Body of pancreas (tissue), 4 donors: Measurements from ENCODE around the gene YIF1B. TPM values are rescaled to one million over a fixed set of nuclear protein-coding genes. Genes with fewer than 3 reads are reported as not detected.
"Not testable (repeated sequence)": the region's sequence is repeated elsewhere in the genome, so short reads cannot be mapped to it uniquely, and the experiment has no call there.

Experiments used
- ATAC-seq: fragments of 150-250 bp; one replicate; pipeline ENCODE4 v1.9.1; 2016
- DNase-seq, 4 donors: peaks; one replicate each; pipeline ENCODE4 v3.0.0-alpha.2; 2019
- H3K27ac ChIP-seq, 4 donors: fragments of 200-600 bp; sonication (generic); 1 replicate in 3 of 4; 2 replicates in 1 of 4; pipeline versions ENCODE4 v1.5.1 to v1.6.1; 2016 to 2019; ENCODE audit warnings: mild to moderate bottlenecking in 1 of 4, mixed read lengths in 1 of 4, moderate library complexity in 1 of 4
- H3K27me3 ChIP-seq, 2 donors: fragments of 200-600 bp; sonication (generic); one replicate each; pipeline ENCODE4 v1.6.0; 2016; ENCODE audit warnings: mild to moderate bottlenecking in 1 of 2
- H3K36me3 ChIP-seq, 2 donors: fragments of 200-600 bp; sonication (generic); replicated peaks in 1 of 2; 2 replicates each; pipeline ENCODE4 v1.5.1; 2016; ENCODE audit warnings: low read depth in 2 of 2; ENCODE audit not compliant: insufficient read depth in 1 of 2
- H3K4me1 ChIP-seq: fragments of 200-600 bp; sonication (generic); one replicate; pipeline ENCODE4 v1.6.0; 2016
- H3K4me3 ChIP-seq, 2 donors: fragments of 200-600 bp; sonication (generic); 1 replicate in 1 of 2; 2 replicates in 1 of 2; pipeline ENCODE4 v1.5.1; 2016 to 2019
- H3K9me3 ChIP-seq, 3 donors: fragments of 200-600 bp; sonication (generic); 1 replicate in 2 of 3; 2 replicates in 1 of 3; pipeline ENCODE4 v1.5.1; 2016
- CTCF ChIP-seq, 7 experiments: fragments of 450-650 bp in 4 of 7; fragments of 200-600 bp in 3 of 7; sonication (generic) in 3 of 7; IDR thresholded peaks; one replicate each; pipeline ENCODE4 v1.5.1; 2016 to 2019; ENCODE audit warnings: antibody characterized with exemption in 7 of 7
- POLR2A ChIP-seq, 3 donors: fragments of 450-650 bp; IDR thresholded peaks; one replicate each; pipeline ENCODE4 v1.6.1; 2016; ENCODE audit warnings: antibody characterized with exemption in 3 of 3, mild to moderate bottlenecking in 2 of 3
- WGBS, 2 donors: methylation state at CpG; one replicate each; pipeline ENCODE4 v1.1.5; 2017; 5-methylcytosine and 5-hydroxymethylcytosine counted together
- intact Hi-C: fragments of 100-400 bp; cut with DNase I; formaldehyde crosslinking; loops from one replicate; pipeline ENCODE4 v1.15.1; 2023
- total RNA-seq, 2 donors: library from RNA; depleted of rRNA; stranded (reverse); fragments of >200 nt; gene quantifications; one replicate each; pipeline ENCODE4 v1.1.0, GENCODE V29; 2016

YIF1B gene
- total RNA-seq, 2 donors from 2014 or later, result 8.2 to 22.3 TPM

GRCh38 chr19:38346837-38347236, 31.1 kb upstream of the YIF1B start:
- no peak for ATAC-seq
- no peaks in the 10 kb centered on the region for H3K36me3 ChIP-seq
- no peaks in the 10 kb centered on the region for H3K9me3 ChIP-seq
- H3K4me3 ChIP-seq, result no peak overlapping the region
- no peaks in the 10 kb centered on the region for H3K4me1 ChIP-seq
- H3K27me3 ChIP-seq, result no peaks in the 10 kb centered on the region
- intact Hi-C loops, result no loop called here
- TF ChIP-seq CTCF (IDR thresholded peaks at IDR 0.05), result no peak
- no peak for TF ChIP-seq POLR2A (IDR thresholded peaks at IDR 0.05)
- no peak overlapping the region for H3K27ac ChIP-seq
- WGBS, 2 donors, result 78% methylated on average over 4 of the region's 4 CpGs
- DNase-seq, result no peak

- Histone ChIP-seq H3K4me3 (no peak overlapping the region), H3K36me3 (no peaks in the 10 kb centered on the region), H3K9me3 (no peaks in the 10 kb centered on the region), H3K27ac (no peak overlapping the region), H3K4me1 (peaks cover 11% of the 10 kb centered on the region), H3K27me3 (no peaks in the 10 kb centered on the region)
- no peak for TF ChIP-seq POLR2A (IDR thresholded peaks at IDR 0.05)
- TF ChIP-seq CTCF (IDR thresholded peaks at IDR 0.05), result no peak
- 92 to 93% methylated on average over 2 of the region's 2 CpGs for WGBS, 2 donors
- DNase-seq (no peak), ATAC-seq (no peak)
- intact Hi-C loops, result no loop called here
Observed at GRCh38 chr19:38340927-38341326, 25.2 kb upstream of the YIF1B start.

GRCh38 chr19:38339011-38339410, 23.3 kb upstream of the YIF1B start:
- not testable (repeated sequence) for H3K36me3 ChIP-seq, ATAC-seq, H3K27me3 ChIP-seq, H3K4me3 ChIP-seq, DNase-seq, H3K27ac ChIP-seq, H3K9me3 ChIP-seq
- WGBS, 2 donors, result 48 to 74% methylated on average over 2 to 4 of the region's 4 CpGs
- intact Hi-C loops, result loop anchor here (5.0 kb wide), 1 partner anchor 33 kb away; the partner anchor contains the start of gene PSMD8
- H3K4me1 ChIP-seq, result peaks cover 11% of the 10 kb centered on the region

GRCh38 chr19:38337360-38337653, 21.6 kb upstream of the YIF1B start:
- intact Hi-C loops, result loop anchor here (5.0 kb wide), 1 partner anchor 35 kb away; the partner anchor contains the start of gene PSMD8
- 46 to 56% methylated on average over 7 to 10 of the region's 10 CpGs for WGBS, 2 donors

GRCh38 chr19:38336638-38337359, 21.1 kb upstream of the YIF1B start:
- WGBS, 2 donors, result 1 to 2% methylated on average over 38 to 41 of the region's 41 CpGs
- intact Hi-C loops, result loop anchor here (5.0 kb wide), 1 partner anchor 36 kb away; the partner anchor contains the start of gene PSMD8

More at GRCh38 chr19:38337360-38337653, 21.6 kb upstream of the YIF1B start:
- H3K27ac ChIP-seq, result peak overlapping the region; percentile 68 to 93 (median 90)
- H3K4me3 ChIP-seq, result no peak overlapping the region
- TF ChIP-seq CTCF (IDR thresholded peaks at IDR 0.05) (no peak), POLR2A (IDR thresholded peaks at IDR 0.05) (no peak)
- H3K4me1 ChIP-seq, result peaks cover 11% of the 10 kb centered on the region
- H3K36me3 ChIP-seq, result no peaks in the 10 kb centered on the region
- H3K27me3 ChIP-seq, result no peaks in the 10 kb centered on the region
- H3K9me3 ChIP-seq, result no peaks in the 10 kb centered on the region
- no peak for DNase-seq
- ATAC-seq, result no peak

More at GRCh38 chr19:38336638-38337359, 21.1 kb upstream of the YIF1B start:
- H3K36me3 ChIP-seq, result no peaks in the 10 kb centered on the region
- no peaks in the 10 kb centered on the region for H3K9me3 ChIP-seq
- peak overlapping the region; percentile 51 to 66 for H3K4me3 ChIP-seq
- peak overlapping the region; percentile 68 to 93 (median 90) for H3K27ac ChIP-seq
- H3K27me3 ChIP-seq, result no peaks in the 10 kb centered on the region
- peaks cover 11% of the 10 kb centered on the region for H3K4me1 ChIP-seq
- peak; percentile 97 to 99 (median 98) for DNase-seq
- TF ChIP-seq CTCF (IDR thresholded peaks at IDR 0.05) (no peak), POLR2A (IDR thresholded peaks at IDR 0.05) (peak in 1 of 3 donors; percentile 41)
- peak; percentile 78 for ATAC-seq
